HepG2 (cell line): ENCODE measurements around the gene FAM24B. TPM values are rescaled to one million over a fixed set of nuclear protein-coding genes. Genes with fewer than 3 reads are reported as not detected.

Experiments
- BCL3 ChIP-seq: sonication (generic); formaldehyde crosslinking; IDR thresholded peaks from 2 replicates; pipeline ENCODE4 v1.5.1; 2020; ENCODE audit warnings: mild to moderate bottlenecking, missing genetic modification reagents, moderate library complexity
- CENPX ChIP-seq: sonication (generic); formaldehyde crosslinking; IDR thresholded peaks from 2 replicates; pipeline ENCODE4 v1.9.0; 2021; ENCODE audit warnings: mild to moderate bottlenecking, missing genetic modification reagents, moderate library complexity
- HOXA3 ChIP-seq: sonication (generic); formaldehyde crosslinking; IDR thresholded peaks from 2 replicates; pipeline ENCODE4 v1.5.0; 2020; ENCODE audit warnings: missing genetic modification reagents
- KDM5B ChIP-seq: sonication (generic); formaldehyde crosslinking; IDR thresholded peaks from 2 replicates; pipeline ENCODE4 v1.4.0; 2020; ENCODE audit warnings: missing genetic modification reagents, mild to moderate bottlenecking, borderline replicate concordance
- MAZ ChIP-seq, 2 experiments: sonication (generic) in 1 of 2; formaldehyde crosslinking in 1 of 2; IDR thresholded peaks; 2 replicates each; pipeline versions ENCODE4 v1.5.0 to v1.6.1; 2012 to 2020; ENCODE audit warnings: low read depth in 2 of 2, mild to moderate bottlenecking in 2 of 2, borderline replicate concordance in 1 of 2, improper control_type of control experiment in 1 of 2, low read length in 1 of 2, missing genetic modification reagents in 1 of 2, moderate library complexity in 1 of 2
- PATZ1 ChIP-seq: sonication (generic); formaldehyde crosslinking; IDR thresholded peaks from 2 replicates; pipeline ENCODE4 v1.4.0; 2020; ENCODE audit warnings: missing genetic modification reagents
- SIN3A ChIP-seq: IDR thresholded peaks from 2 replicates; pipeline ENCODE4 v1.6.1; 2011; ENCODE audit warnings: low read depth, mild to moderate bottlenecking, control low read depth, low read length, borderline replicate concordance
- TFDP1 ChIP-seq: IDR thresholded peaks from 2 replicates; pipeline ENCODE4 v1.6.1; 2016; ENCODE audit warnings: missing compliant biosample characterization, missing genetic modification reagents, borderline replicate concordance
- THAP9 ChIP-seq: sonication (generic); formaldehyde crosslinking; IDR thresholded peaks from 2 replicates; pipeline ENCODE4; 2020; ENCODE audit warnings: missing genetic modification reagents, mild to moderate bottlenecking, borderline replicate concordance
- ZC3H13 ChIP-seq: sonication (generic); formaldehyde crosslinking; IDR thresholded peaks from 2 replicates; pipeline ENCODE4 v1.8.1; 2023; ENCODE audit warnings: mild to moderate bottlenecking, missing genetic modification reagents, moderate library complexity
- ZFP1 ChIP-seq: IDR thresholded peaks from 2 replicates; pipeline ENCODE4 v1.6.1; 2016
- ZNF24 ChIP-seq: fragments of 450-650 bp; IDR thresholded peaks from 2 replicates; pipeline ENCODE4 v1.6.1; 2017; ENCODE audit warnings: antibody characterized with exemption, mild to moderate bottlenecking
- ZNF451 ChIP-seq: sonication (generic); formaldehyde crosslinking; IDR thresholded peaks from 2 replicates; pipeline ENCODE4 v1.5.0; 2020; ENCODE audit warnings: mild to moderate bottlenecking, missing genetic modification reagents
- ZNF766 ChIP-seq: sonication (generic); formaldehyde crosslinking; IDR thresholded peaks from 2 replicates; pipeline ENCODE4 v1.5.0; 2020; ENCODE audit warnings: missing genetic modification reagents, borderline replicate concordance
- ZNF777 ChIP-seq: sonication (generic); formaldehyde crosslinking; IDR thresholded peaks from 2 replicates; pipeline ENCODE4 v1.4.0; 2020; ENCODE audit warnings: missing genetic modification reagents
- polyA plus RNA-seq, 8 experiments: library from polyadenylated mRNA; depleted of rRNA in 3 of 8; stranded (reverse) in 7 of 8; unstranded in 1 of 8; fragments of >200 nt; fragmentation: Illumina TruSeq in 4 of 8; extraction: Trizol in 4 of 8; gene quantifications; 2 replicates each; pipeline versions ENCODE4 v1.2.1 to v1.2.3, GENCODE V29; 2011 to 2016; ENCODE audit warnings: low read depth in 4 of 8, missing spikeins in 1 of 8, mixed read lengths in 1 of 8; ENCODE audit not compliant: insufficient read depth in 1 of 8
- total RNA-seq, 5 experiments: library from RNA; depleted of rRNA; stranded (reverse); fragments of >200 nt; fragmentation: Illumina TruSeq; extraction: Trizol; gene quantifications; 2 replicates each; pipeline ENCODE4 v1.2.3, GENCODE V29; 2016; ENCODE audit warnings: low read depth in 1 of 5
- TF ChIP-seq, protein P1 (sequence below): sonication (generic); formaldehyde crosslinking; IDR thresholded peaks from 2 replicates; pipeline ENCODE4 v1.4.0; 2020; ENCODE audit warnings: missing genetic modification reagents

Gene FAM24B
- total and polyA plus RNA-seq, 2 of the 13 experiments (the other 11 are each of a cell fraction or from before 2014, with no cell fraction given) = 1.9 to 3.0 TPM

- TF ChIP-seq TFDP1 = peak; percentile 86
- TF ChIP-seq BCL3 (CRISPR knock-in tag) = 0 out of 2 replicates have a peak, but pooled peaks have one; percentile 35
- TF ChIP-seq SIN3A = peak; percentile 3; the same call in 1 of the 2 replicates
- no peak for TF ChIP-seq ZFP1 (CRISPR knock-in tag)
- TF ChIP-seq PATZ1 = peak; percentile 29; the same call in 1 of the 2 replicates
- peak; percentile 19; the same call in 1 of the 2 replicates for TF ChIP-seq THAP9 (CRISPR knock-in tag)
- peak; percentile 96 for TF ChIP-seq ZNF777 (CRISPR knock-in tag)
- peak; percentile 84; the same call in 1 of the 2 replicates for TF ChIP-seq ZNF766 (CRISPR knock-in tag)
- peak; percentile 26; the same call in 1 of the 2 replicates for TF ChIP-seq HOXA3 (CRISPR knock-in tag)
- peak; percentile 28; the same call in 1 of the 2 replicates for TF ChIP-seq KDM5B (CRISPR knock-in tag)
- TF ChIP-seq ZC3H13 (CRISPR knock-in tag) = peak; percentile 82; the same call in 1 of the 2 replicates
- TF ChIP-seq, protein P1, sequence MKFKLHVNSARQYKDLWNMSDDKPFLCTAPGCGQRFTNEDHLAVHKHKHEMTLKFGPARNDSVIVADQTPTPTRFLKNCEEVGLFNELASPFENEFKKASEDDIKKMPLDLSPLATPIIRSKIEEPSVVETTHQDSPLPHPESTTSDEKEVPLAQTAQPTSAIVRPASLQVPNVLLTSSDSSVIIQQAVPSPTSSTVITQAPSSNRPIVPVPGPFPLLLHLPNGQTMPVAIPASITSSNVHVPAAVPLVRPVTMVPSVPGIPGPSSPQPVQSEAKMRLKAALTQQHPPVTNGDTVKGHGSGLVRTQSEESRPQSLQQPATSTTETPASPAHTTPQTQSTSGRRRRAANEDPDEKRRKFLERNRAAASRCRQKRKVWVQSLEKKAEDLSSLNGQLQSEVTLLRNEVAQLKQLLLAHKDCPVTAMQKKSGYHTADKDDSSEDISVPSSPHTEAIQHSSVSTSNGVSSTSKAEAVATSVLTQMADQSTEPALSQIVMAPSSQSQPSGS (CRISPR knock-in tag) = peak; percentile 44; the same call in 1 of the 2 replicates
- no peak for TF ChIP-seq CENPX (CRISPR knock-in tag)
- no peak for TF ChIP-seq ZNF24
- no peak for TF ChIP-seq MAZ (IDR thresholded peaks at IDR 0.05; ENCODE audit: borderline replicate concordance, low read depth, low read length)
- peak; percentile 65 for TF ChIP-seq MAZ (CRISPR knock-in tag; IDR thresholded peaks at IDR 0.05; ENCODE audit: low read depth)
- TF ChIP-seq ZNF451 (CRISPR knock-in tag) = 0 out of 2 replicates have a peak, but pooled peaks have one; percentile 68
Measured at GRCh38 chr10:122879339-122880273, at the start of gene FAM24B (continued).
